ENCODE data around the gene RPS6KA3. TPM values are rescaled to one million over a fixed set of nuclear protein-coding genes. Genes with fewer than 3 reads are reported as not detected.
"Not testable (repeated sequence)": the region's sequence is repeated elsewhere in the genome, so short reads cannot be mapped to it uniquely, and the experiment has no call there.

The RPS6KA3 gene
- total RNA-seq, 1 donor from 2014 or later, result 40.5 TPM

DNA sequence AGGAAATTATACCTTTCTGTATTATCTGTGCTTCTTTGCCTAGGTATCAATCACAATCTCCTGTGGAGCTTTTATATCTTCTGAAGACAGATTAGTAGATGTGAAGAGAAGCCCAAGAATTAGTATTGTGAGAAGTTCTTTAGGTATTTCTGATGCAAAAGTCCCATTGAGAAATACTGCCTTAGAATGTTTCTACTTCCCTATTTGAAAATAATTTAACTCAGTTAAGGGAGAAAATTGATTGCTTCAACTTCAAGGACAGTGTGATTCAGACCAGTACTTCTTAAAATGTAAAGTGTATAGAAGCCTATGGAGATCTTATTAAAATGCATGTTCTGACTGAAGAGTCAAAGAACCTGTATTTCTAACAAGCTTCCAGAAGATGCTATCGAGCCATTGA, 134.0 kb downstream of the RPS6KA3 start:
- intact Hi-C loops (cut with micrococcal nuclease), result no loop called here
- no peak overlapping the region for H3K27ac Mint-ChIP-seq
- H3K9me3 Mint-ChIP-seq, result no peaks in the 10 kb centered on the region
- no peak overlapping the region for H3K4me3 Mint-ChIP-seq
- TF ChIP-seq, protein P1, sequence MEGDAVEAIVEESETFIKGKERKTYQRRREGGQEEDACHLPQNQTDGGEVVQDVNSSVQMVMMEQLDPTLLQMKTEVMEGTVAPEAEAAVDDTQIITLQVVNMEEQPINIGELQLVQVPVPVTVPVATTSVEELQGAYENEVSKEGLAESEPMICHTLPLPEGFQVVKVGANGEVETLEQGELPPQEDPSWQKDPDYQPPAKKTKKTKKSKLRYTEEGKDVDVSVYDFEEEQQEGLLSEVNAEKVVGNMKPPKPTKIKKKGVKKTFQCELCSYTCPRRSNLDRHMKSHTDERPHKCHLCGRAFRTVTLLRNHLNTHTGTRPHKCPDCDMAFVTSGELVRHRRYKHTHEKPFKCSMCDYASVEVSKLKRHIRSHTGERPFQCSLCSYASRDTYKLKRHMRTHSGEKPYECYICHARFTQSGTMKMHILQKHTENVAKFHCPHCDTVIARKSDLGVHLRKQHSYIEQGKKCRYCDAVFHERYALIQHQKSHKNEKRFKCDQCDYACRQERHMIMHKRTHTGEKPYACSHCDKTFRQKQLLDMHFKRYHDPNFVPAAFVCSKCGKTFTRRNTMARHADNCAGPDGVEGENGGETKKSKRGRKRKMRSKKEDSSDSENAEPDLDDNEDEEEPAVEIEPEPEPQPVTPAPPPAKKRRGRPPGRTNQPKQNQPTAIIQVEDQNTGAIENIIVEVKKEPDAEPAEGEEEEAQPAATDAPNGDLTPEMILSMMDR (IDR thresholded peaks at IDR 0.05), result no peak
- ChIA-PET POLR2A (interaction anchor here (1.4 kb wide), 1 partner anchor 8 kb away, joined by 4 read pairs; no protein-coding TSS in a partner anchor), CTCF (no interaction called here)
- ATAC-seq (ENCODE audit: low read depth), result no peak
- H3K36me3 Mint-ChIP-seq (ENCODE audit: low read depth), result peaks cover 60% of the 10 kb centered on the region
- DNase-seq, result no peak
- no peaks in the 10 kb centered on the region for H3K27me3 Mint-ChIP-seq
- peaks cover 3% of the 10 kb centered on the region for H3K4me1 Mint-ChIP-seq

DNA sequence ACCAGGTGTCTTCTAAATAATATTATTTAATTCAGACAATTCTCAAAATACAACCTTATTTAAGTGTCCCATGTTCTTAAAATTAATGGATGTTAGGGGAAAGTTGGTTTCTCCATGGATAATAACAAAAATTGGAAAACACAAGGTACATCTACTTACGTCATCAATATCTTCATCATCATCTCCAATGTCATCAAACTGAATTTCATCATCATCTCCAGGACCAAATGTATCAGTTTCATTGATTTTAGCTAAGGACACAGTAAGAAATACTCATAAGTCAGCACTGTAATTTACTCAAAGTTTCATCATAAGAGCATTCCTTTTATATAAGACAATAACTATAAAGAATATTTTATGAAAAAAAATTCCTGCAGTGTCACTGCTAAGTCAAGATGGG, 136.4 kb downstream of the RPS6KA3 start:
- ATAC-seq (ENCODE audit: low read depth) (no peak), DNase-seq (no peak)
- H3K9me3 Mint-ChIP-seq, result no peaks in the 10 kb centered on the region
- H3K36me3 Mint-ChIP-seq (ENCODE audit: low read depth), result peaks cover 46% of the 10 kb centered on the region
- H3K27ac Mint-ChIP-seq, result no peak overlapping the region
- TF ChIP-seq, protein P1 (IDR thresholded peaks at IDR 0.05), result no peak
- no peak overlapping the region for H3K4me3 Mint-ChIP-seq
- intact Hi-C loops (cut with micrococcal nuclease), result no loop called here
- ChIA-PET POLR2A (interaction anchor here (2.2 kb wide), 1 partner anchor 10 kb away, joined by 15 read pairs; the partner anchor contains the start of gene EIF1AX), CTCF (no interaction called here)
- H3K4me1 Mint-ChIP-seq, result no peaks in the 10 kb centered on the region
- no peaks in the 10 kb centered on the region for H3K27me3 Mint-ChIP-seq

DNA sequence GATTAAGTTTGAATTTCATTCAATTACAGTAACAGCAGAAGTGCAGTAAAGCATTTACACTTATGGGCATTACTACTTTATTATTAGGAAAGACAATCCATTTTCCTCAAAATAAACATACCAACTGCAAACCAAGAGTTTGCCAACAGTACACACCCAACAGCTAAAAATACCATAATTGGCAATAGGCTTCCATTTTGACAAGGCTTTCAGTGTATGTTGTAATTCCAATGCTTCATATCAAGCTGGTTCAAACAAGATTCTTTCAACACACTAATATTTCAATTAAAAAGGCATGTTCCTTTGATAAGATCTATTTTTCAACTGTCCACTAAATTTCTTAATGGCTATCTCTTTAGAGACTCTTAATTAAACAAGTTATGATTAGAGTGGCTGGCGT, 137.2 kb downstream of the RPS6KA3 start:
- no peaks in the 10 kb centered on the region for H3K27me3 Mint-ChIP-seq
- POLR2A ChIA-PET, result interaction anchor here (2.2 kb wide), 1 partner anchor 11 kb away, joined by 15 read pairs; the partner anchor contains the start of gene EIF1AX
- DNase-seq (no peak), ATAC-seq (ENCODE audit: low read depth) (no peak)
- H3K27ac Mint-ChIP-seq, result no peak overlapping the region
- intact Hi-C loops (cut with micrococcal nuclease), result loop anchor here (10.0 kb wide), 1 partner anchor 755 kb away; no protein-coding TSS in a partner anchor
- no peaks in the 10 kb centered on the region for H3K9me3 Mint-ChIP-seq
- H3K4me1 Mint-ChIP-seq, result no peaks in the 10 kb centered on the region
- peaks cover 44% of the 10 kb centered on the region for H3K36me3 Mint-ChIP-seq (ENCODE audit: low read depth)
- no peak overlapping the region for H3K4me3 Mint-ChIP-seq
- TF ChIP-seq, protein P1 (IDR thresholded peaks at IDR 0.05), result no peak
- CTCF ChIA-PET, result no interaction called here

DNA sequence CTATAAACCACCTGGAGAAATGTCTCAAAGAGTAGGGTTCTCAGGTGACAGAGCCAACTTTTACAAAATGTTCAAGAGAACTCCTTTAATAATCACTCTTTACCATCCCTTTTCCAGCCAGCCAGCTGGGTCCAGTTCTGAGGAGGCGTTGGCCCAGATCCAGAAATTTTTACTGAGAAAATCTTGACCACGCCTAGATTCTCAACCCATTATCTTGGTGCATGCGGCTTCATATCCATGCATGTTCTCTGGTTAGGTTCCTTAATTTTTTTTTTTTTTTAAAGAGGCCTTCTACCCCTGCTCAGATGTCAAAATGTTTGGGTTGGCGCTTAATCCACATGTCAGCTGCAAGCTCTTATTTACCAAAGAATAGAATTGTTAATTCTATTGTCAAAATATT, 138.0 kb downstream of the RPS6KA3 start:
- ChIA-PET CTCF (no interaction called here), POLR2A (interaction anchor here (0.7 kb wide), 1 partner anchor 11 kb away, joined by 3 read pairs; no protein-coding TSS in a partner anchor)
- TF ChIP-seq, protein P1 (IDR thresholded peaks at IDR 0.05), result no peak
- no peak overlapping the region for H3K4me3 Mint-ChIP-seq
- DNase-seq, result no peak
- no peak overlapping the region for H3K27ac Mint-ChIP-seq
- H3K27me3 Mint-ChIP-seq, result no peaks in the 10 kb centered on the region
- intact Hi-C loops (cut with micrococcal nuclease), result loop anchor here (10.0 kb wide), 1 partner anchor 754 kb away; no protein-coding TSS in a partner anchor
- no peaks in the 10 kb centered on the region for H3K4me1 Mint-ChIP-seq
- no peak for ATAC-seq (ENCODE audit: low read depth)
- H3K36me3 Mint-ChIP-seq (ENCODE audit: low read depth), result peaks cover 43% of the 10 kb centered on the region
- no peaks in the 10 kb centered on the region for H3K9me3 Mint-ChIP-seq

DNA sequence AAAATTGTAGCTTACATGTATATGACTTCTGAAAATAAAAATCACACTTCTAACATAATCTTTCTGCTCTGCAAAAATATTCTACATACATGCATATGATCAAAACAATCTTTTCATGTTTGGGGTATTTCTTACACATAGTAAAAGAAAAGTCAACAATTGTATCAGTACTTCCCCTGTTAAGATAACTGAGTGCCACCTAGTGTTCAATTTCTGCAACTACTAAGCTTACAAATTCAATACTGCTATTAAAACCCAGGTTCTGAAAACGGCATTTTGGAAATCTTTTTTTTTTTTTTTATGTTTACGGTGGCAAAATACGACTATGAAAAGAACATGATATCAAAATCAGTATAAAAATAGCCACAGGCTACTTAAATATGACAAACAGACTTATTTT, 139.3 kb downstream of the RPS6KA3 start:
- intact Hi-C loops (cut with micrococcal nuclease), result loop anchor here (10.0 kb wide), 1 partner anchor 753 kb away; no protein-coding TSS in a partner anchor
- H3K9me3 Mint-ChIP-seq, POLR2A ChIA-PET, DNase-seq, H3K4me1 Mint-ChIP-seq, H3K4me3 Mint-ChIP-seq, CTCF ChIA-PET, H3K27me3 Mint-ChIP-seq, H3K27ac Mint-ChIP-seq: not testable (repeated sequence)
- peak; percentile 66 for ATAC-seq (ENCODE audit: low read depth)
- H3K36me3 Mint-ChIP-seq (ENCODE audit: low read depth), result peaks cover 31% of the 10 kb centered on the region

DNA sequence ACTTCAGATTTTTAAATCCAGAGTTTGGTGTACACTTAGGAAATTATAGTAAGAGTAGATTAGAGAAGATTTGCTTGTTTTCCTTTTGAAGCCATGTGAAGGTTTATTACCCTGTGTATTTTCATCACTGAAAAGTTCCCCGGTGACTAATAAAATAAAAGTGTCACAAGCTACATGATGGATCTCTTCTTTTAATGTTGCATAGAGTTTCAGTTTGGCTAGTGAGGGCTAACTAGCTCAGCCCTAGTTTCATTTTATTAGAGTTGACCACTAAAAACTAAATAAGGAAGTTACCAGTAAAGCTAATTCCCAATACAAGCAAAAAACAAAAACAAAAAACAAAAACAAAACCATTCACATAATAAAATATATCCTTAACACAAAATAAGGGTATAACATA, 139.9 kb downstream of the RPS6KA3 start:
- DNase-seq; H3K9me3 Mint-ChIP-seq; POLR2A ChIA-PET; CTCF ChIA-PET; ATAC-seq (ENCODE audit: low read depth); H3K4me3 Mint-ChIP-seq; H3K4me1 Mint-ChIP-seq; H3K27ac Mint-ChIP-seq; H3K27me3 Mint-ChIP-seq: not testable (repeated sequence)
- peaks cover 28% of the 10 kb centered on the region for H3K36me3 Mint-ChIP-seq (ENCODE audit: low read depth)
- intact Hi-C loops (cut with micrococcal nuclease), result loop anchor here (10.0 kb wide), 1 partner anchor 752 kb away; no protein-coding TSS in a partner anchor

Measured in activated B cell treated with CpG ODN at 0.5 μM for 24 hours (primary cell).